ENCODE measurements around the gene SPAG6. TPM values are rescaled to one million over a fixed set of nuclear protein-coding genes. Genes with fewer than 3 reads are reported as not detected.
A peak's percentile ranks its signal among the peaks of the same experiment; 100 is the strongest.

The SPAG6 gene
- total RNA-seq, 6 donors from 2014 or later, result 0.74 to 44.1 (median 8.7) TPM

DNA sequence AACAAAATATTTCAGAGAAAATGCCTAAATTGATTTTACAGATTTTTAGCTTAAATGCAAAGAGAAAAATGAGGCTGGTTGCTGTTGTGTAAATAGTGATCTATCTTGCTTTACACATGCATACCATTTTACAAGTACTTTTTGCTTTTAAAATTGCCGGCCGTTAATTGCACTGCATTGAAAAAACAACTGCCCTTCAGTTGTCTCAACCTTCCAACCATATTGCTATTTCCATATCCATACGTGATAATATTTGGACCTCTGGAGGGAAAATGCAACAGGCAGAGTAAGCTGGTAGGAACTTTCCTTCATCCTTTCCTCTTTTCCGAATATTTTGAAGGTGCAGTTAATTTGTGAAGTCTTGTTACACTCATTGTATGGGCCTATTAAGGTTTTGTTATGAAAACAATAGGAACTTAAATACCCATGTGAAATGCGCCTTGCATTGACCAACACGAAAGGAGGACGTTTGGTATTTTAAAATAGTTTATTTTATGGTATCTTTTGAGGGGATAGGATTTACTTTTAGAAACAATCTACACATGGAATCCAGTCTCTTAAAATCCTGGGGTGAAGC, 13.1 kb upstream of the SPAG6 start:
- no peak for TF ChIP-seq POLR2AphosphoS5 (IDR thresholded peaks at IDR 0.05)
- peaks cover 2 to 35% (median 31%) of the 10 kb centered on the region in 4 donors for H3K27me3 ChIP-seq
- DNase-seq, result no peak
- no peak overlapping the region for H3K4me3 ChIP-seq
- no peak for ATAC-seq (ENCODE audit: low FRiP score in 2 of 2)
- H3K36me3 ChIP-seq, result peaks cover 0 to 32% (median 17%) of the 10 kb centered on the region in 4 donors
- peaks cover 0 to 6% (median 0%) of the 10 kb centered on the region in 4 donors for H3K9me3 ChIP-seq
- WGBS, 2 donors, result 94 to 97% methylated on average over 7 of the region's 7 CpGs
- no peak overlapping the region for H3K27ac ChIP-seq
- H3K4me1 ChIP-seq, result peaks cover 27 to 41% (median 33%) of the 10 kb centered on the region in 4 donors

DNA sequence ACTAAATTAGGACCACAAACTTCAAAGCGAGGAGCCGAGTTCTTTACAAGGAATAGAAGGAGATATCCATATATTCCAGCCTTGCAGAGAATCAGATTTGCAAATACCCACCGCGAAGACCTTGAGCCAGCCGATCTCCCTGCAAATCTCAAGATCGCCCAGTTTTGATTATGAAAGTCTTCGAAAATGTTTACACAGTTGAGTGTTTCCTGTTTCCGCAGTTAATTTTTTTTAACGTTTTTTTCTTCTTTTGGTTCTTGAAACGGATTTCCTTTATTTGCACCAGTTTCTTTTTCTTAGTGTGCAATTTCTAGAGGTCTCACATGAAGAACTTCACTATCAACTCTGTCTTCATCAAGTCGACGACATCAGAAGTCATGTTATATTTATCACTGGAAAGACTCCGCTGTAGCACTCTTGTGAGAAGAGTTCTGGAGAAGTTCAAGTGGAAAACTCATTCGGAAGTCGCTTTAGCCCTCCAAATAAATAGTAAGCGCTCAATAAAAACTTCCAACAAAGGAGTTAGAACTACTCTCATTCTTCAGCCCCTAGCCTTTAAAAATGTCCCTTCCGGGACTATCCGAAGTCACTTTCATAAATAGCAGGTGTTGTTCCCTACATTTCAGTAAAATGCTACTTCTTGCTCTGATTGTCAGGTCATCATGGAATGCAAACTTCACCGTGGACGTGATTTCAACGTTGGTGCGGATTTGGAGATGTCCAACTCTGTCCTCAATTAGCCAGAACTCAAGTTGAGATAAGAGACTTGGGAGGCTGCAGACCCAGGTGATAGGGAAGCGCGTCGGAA, 11.9 kb upstream of the SPAG6 start:
- DNase-seq, result no peak

DNA sequence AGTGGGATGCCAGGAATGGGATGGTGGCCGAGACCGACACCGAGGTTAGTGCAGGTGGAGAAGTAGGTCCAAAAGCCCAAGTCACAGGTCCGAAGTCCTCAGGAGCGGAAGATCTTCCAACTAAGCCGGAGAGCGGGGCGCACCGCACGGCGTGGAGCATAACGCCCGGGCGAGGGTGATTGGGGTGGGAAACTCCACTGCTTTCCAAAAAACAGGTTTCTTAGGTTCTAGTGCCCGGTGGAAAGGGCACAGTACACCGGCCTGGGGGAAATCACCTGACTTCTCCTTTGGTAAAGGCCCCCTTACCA, 11.4 kb upstream of the SPAG6 start:
- DNase-seq (peak in 1 of 2 donors; percentile 73), ATAC-seq (ENCODE audit: low FRiP score in 2 of 2) (no peak)
- TF ChIP-seq EP300 (IDR thresholded peaks at IDR 0.05) (no peak), POLR2AphosphoS5 (IDR thresholded peaks at IDR 0.05) (no peak), POLR2A (IDR thresholded peaks at IDR 0.05) (no peak)
- TF ChIP-seq, protein P1, sequence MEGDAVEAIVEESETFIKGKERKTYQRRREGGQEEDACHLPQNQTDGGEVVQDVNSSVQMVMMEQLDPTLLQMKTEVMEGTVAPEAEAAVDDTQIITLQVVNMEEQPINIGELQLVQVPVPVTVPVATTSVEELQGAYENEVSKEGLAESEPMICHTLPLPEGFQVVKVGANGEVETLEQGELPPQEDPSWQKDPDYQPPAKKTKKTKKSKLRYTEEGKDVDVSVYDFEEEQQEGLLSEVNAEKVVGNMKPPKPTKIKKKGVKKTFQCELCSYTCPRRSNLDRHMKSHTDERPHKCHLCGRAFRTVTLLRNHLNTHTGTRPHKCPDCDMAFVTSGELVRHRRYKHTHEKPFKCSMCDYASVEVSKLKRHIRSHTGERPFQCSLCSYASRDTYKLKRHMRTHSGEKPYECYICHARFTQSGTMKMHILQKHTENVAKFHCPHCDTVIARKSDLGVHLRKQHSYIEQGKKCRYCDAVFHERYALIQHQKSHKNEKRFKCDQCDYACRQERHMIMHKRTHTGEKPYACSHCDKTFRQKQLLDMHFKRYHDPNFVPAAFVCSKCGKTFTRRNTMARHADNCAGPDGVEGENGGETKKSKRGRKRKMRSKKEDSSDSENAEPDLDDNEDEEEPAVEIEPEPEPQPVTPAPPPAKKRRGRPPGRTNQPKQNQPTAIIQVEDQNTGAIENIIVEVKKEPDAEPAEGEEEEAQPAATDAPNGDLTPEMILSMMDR (IDR thresholded peaks at IDR 0.05), result no peak
- WGBS, 2 donors, result 52 to 54% methylated on average over 16 of the region's 16 CpGs
- Histone ChIP-seq H3K36me3 (peaks cover 0 to 15% (median 11%) of the 10 kb centered on the region in 4 donors), H3K27ac (no peak overlapping the region), H3K4me1 (peaks cover 27 to 41% (median 33%) of the 10 kb centered on the region in 4 donors), H3K9me3 (peaks cover 0 to 6% (median 0%) of the 10 kb centered on the region in 4 donors), H3K4me3 (peak overlapping the region in 1 of 4 donors; percentile 56), H3K27me3 (peaks cover 2 to 50% (median 40%) of the 10 kb centered on the region in 4 donors)

More for the DNA sequence above, 11.9 kb upstream of the SPAG6 start:
- Histone ChIP-seq H3K27me3 (peaks cover 2 to 46% (median 37%) of the 10 kb centered on the region in 4 donors), H3K4me1 (peaks cover 27 to 41% (median 33%) of the 10 kb centered on the region in 4 donors), H3K9me3 (peaks cover 0 to 6% (median 0%) of the 10 kb centered on the region in 4 donors), H3K36me3 (peaks cover 0 to 21% (median 16%) of the 10 kb centered on the region in 4 donors), H3K27ac (no peak overlapping the region), H3K4me3 (peak overlapping the region in 1 of 4 donors; percentile 14)
- WGBS, 2 donors, result 26 to 38% methylated on average over 25 of the region's 25 CpGs
- no peak for ATAC-seq (ENCODE audit: low FRiP score in 2 of 2)
- TF ChIP-seq EP300 (IDR thresholded peaks at IDR 0.05) (no peak), POLR2AphosphoS5 (IDR thresholded peaks at IDR 0.05) (no peak), POLR2A (IDR thresholded peaks at IDR 0.05) (no peak)
- TF ChIP-seq, protein P1 (IDR thresholded peaks at IDR 0.05), result no peak

DNA sequence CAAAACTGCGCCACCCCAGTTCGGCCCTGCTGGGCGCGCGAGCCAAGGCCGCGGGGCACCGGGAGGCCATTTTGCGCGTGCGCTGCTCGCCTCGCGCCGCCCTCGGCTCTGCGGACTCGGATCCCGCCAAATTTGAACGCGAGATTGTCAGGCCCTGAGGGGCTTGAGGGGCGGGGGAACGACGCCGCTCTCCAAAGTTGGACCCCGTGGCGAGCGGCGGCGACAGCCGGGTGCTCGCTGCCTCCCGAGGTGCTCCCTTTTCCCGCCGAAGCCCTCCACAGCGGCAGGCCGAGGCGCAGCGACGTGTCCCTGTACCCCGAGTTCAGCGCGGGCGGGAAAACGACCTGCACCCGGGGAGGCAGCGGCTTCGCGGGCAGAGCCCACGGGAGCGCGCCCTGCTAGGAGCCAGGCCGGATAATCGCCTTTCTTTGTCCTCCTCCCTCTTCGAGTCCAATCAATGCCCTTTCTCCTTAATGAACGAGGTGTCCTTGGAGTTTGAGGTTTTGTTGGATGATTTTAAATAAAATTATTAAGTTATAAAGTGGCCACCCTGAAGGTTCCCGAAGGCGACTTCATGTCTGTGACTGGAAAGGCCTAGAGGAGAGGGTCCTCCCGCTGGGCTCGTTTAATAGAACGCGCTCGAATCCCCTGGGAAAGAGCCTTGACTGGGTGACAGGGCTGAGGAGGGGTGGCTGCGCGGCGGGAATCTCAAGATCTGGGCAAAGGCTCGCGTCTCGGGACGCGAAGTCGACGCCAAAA, 10.7 kb upstream of the SPAG6 start:
- TF ChIP-seq POLR2AphosphoS5 (IDR thresholded peaks at IDR 0.05), result no peak
- TF ChIP-seq, protein P1 (IDR thresholded peaks at IDR 0.05), result no peak
- no peak for TF ChIP-seq EP300 (IDR thresholded peaks at IDR 0.05)
- TF ChIP-seq POLR2A (IDR thresholded peaks at IDR 0.05), result no peak
- peaks cover 2 to 53% (median 40%) of the 10 kb centered on the region in 4 donors for H3K27me3 ChIP-seq

More for the DNA sequence above, 10.7 kb upstream of the SPAG6 start:
- DNase-seq, result peak in 1 of 2 donors; percentile 83
- H3K4me3 ChIP-seq, result peak overlapping the region in 3 of 4 donors; percentile 35 to 56 (median 53)
- WGBS, 2 donors, result 26 to 37% methylated on average over 49 to 62 of the region's 73 CpGs
- peak; percentile 11 to 33 for ATAC-seq (ENCODE audit: low FRiP score in 2 of 2)
- peaks cover 28 to 41% (median 33%) of the 10 kb centered on the region in 4 donors for H3K4me1 ChIP-seq
- H3K9me3 ChIP-seq, result peaks cover 0 to 6% (median 0%) of the 10 kb centered on the region in 4 donors
- H3K27ac ChIP-seq, result no peak overlapping the region
- H3K36me3 ChIP-seq, result peaks cover 0 to 9% (median 4%) of the 10 kb centered on the region in 4 donors

Data from upper lobe of left lung (tissue), 6 donors.